Esophagus squamous epithelium (tissue), 4 donors: ENCODE measurements around the gene NPPC.

Source experiments
- CTCF ChIP-seq, 6 experiments: fragments of 450-650 bp in 4 of 6; fragments of 200-600 bp in 2 of 6; sonication (generic) in 2 of 6; IDR thresholded peaks; one replicate each; pipeline ENCODE4 v1.5.1; 2016 to 2019; ENCODE audit warnings: antibody characterized with exemption in 6 of 6, mild to moderate bottlenecking in 4 of 6, moderate library complexity in 4 of 6
- POLR2A ChIP-seq, 4 donors: fragments of 450-650 bp; IDR thresholded peaks; one replicate each; pipeline ENCODE4 v1.6.1; 2017; ENCODE audit warnings: antibody characterized with exemption in 4 of 4, mild to moderate bottlenecking in 4 of 4, moderate library complexity in 3 of 4

GRCh38 chr2:231927566-231927890 is 1.3 kb upstream of the NPPC start:
- no peak for TF ChIP-seq CTCF (IDR thresholded peaks at IDR 0.05)
- no peak for TF ChIP-seq POLR2A (IDR thresholded peaks at IDR 0.05)
